Activated T-helper 1 cell treated with anti-CD3 and anti-CD28 coated beads, Interleukin-12 subunit alpha, Interleukin-12 subunit beta, Interleukin-2, Interleukin-4 antibody, amounts not matched to agents 30 ng/mL and 10 ng/mL and 1 ng/mL, durations not matched to agents 14 hours and 24 hours and 36 hours (primary cell): Measurements from ENCODE around the gene FKBP10. TPM values are rescaled to one million over a fixed set of nuclear protein-coding genes. Genes with fewer than 3 reads are reported as not detected.

Experiments
- total RNA-seq: library from RNA; stranded (reverse); gene quantifications from 2 replicates; pipeline ENCODE4 v1.2.3, GENCODE V29; 2022

The FKBP10 gene
- total RNA-seq, 1 donor from 2014 or later = 0.62 TPM

Other genes starting within 250 kb of the FKBP10 start
- not detected in 2 replicates for gene KRT9, start 240.9 kb upstream of the FKBP10 start, total RNA-seq
- not detected in 2 replicates for gene KRT14, start 226.1 kb upstream of the FKBP10 start, total RNA-seq
- gene KRT16, start 200.2 kb upstream of the FKBP10 start, total RNA-seq = not detected in 2 replicates
- gene KRT17, start 188.4 kb upstream of the FKBP10 start, total RNA-seq = 0.24 TPM in 1 of 2 replicates, not detected in the other
- 876 and 893 TPM in 2 replicates for gene EIF1, start 124.1 kb upstream of the FKBP10 start, total RNA-seq
- gene GAST, start 100.7 kb upstream of the FKBP10 start, total RNA-seq = not detected in 2 replicates
- not detected in 2 replicates for gene HAP1, start 78.4 kb upstream of the FKBP10 start, total RNA-seq
- 0.12 and 0.39 TPM in 2 replicates for gene JUP, start 26.3 kb upstream of the FKBP10 start, total RNA-seq
- gene P3H4, start 1.1 kb upstream of the FKBP10 start, total RNA-seq = 4.1 and 5.0 TPM in 2 replicates
- gene NT5C3B, start 23.2 kb downstream of the FKBP10 start, total RNA-seq = 40.8 and 44.5 TPM in 2 replicates
- gene KLHL10, start 24.8 kb downstream of the FKBP10 start, total RNA-seq = not detected in 2 replicates
- gene KLHL11, start 52.4 kb downstream of the FKBP10 start, total RNA-seq = 20.0 and 21.7 TPM in 2 replicates
- 200 and 211 TPM in 2 replicates for gene ACLY, start 105.9 kb downstream of the FKBP10 start, total RNA-seq
- gene ODAD4, start 117.6 kb downstream of the FKBP10 start, total RNA-seq = 0.39 and 0.73 TPM in 2 replicates
- 89.1 and 89.8 TPM in 2 replicates for gene CNP, start 153.8 kb downstream of the FKBP10 start, total RNA-seq
- 124 and 129 TPM in 2 replicates for gene DNAJC7, start 204.4 kb downstream of the FKBP10 start, total RNA-seq
- gene NKIRAS2, start 207.1 kb downstream of the FKBP10 start, total RNA-seq = 32.6 and 36.3 TPM in 2 replicates
- gene C17orf113, start 237.6 kb downstream of the FKBP10 start, total RNA-seq = 0.05 TPM in 2 replicates